ENCODE data around the gene MAN2B1.
A peak's percentile ranks its signal among the peaks of the same experiment; 100 is the strongest.

The MAN2B1 gene

GRCh38 chr19:12610540-12611360, 55.8 kb downstream of the MAN2B1 start, which contains the start of the genes ZNF490 and ZNF791:
TSS of gene ZNF490 (minus strand) at chr19:12610813. CDS start at chr19:12610680, 133 bp downstream.
TSS of gene ZNF791 (plus strand) at chr19:12610920. CDS start at chr19:12611080, 160 bp downstream.
- peak; percentile 95 for DNase-seq

GRCh38 chr19:12607631-12608030, 58.9 kb downstream of the MAN2B1 start:
- no peak for DNase-seq

GRCh38 chr19:12606796-12607195, 59.7 kb downstream of the MAN2B1 start:
- no peak for DNase-seq

GRCh38 chr19:12603714-12604113, 62.8 kb downstream of the MAN2B1 start:
- DNase-seq, result no peak

- no peak for DNase-seq
Observed at GRCh38 chr19:12597594-12597993, 68.9 kb downstream of the MAN2B1 start.

- no peak for DNase-seq
Observed at GRCh38 chr19:12596927-12597548, 69.5 kb downstream of the MAN2B1 start.
